Esophagus squamous epithelium (tissue), 5 donors: ENCODE results near the gene SMCO3. TPM values are rescaled to one million over a fixed set of nuclear protein-coding genes. Genes with fewer than 3 reads are reported as not detected.
A peak's percentile ranks its signal among the peaks of the same experiment; 100 is the strongest.

ENCODE experiments used
- DNase-seq: peaks from one replicate; lab custom pipeline; 2025; lab: John Stamatoyannopoulos, UW
- H3K27ac ChIP-seq, 4 donors: fragments of 200-600 bp; sonication (generic); one replicate each; pipeline ENCODE4 v1.5.1; 2016 to 2019; ENCODE audit warnings: mild to moderate bottlenecking in 1 of 4
- H3K27me3 ChIP-seq, 4 donors: fragments of 200-600 bp; sonication (generic); 1 replicate in 3 of 4; 2 replicates in 1 of 4; pipeline versions ENCODE4 v1.5.1 to v1.6.0; 2017 to 2021; ENCODE audit warnings: antibody characterized with exemption in 1 of 4
- H3K36me3 ChIP-seq, 3 donors: fragments of 200-600 bp; sonication (generic); one replicate each; pipeline ENCODE4 v1.5.1; 2016 to 2019
- H3K4me1 ChIP-seq, 3 donors: fragments of 200-600 bp; sonication (generic); one replicate each; pipeline ENCODE4 v1.5.1; 2017 to 2019
- H3K4me3 ChIP-seq, 4 donors: fragments of 200-600 bp; sonication (generic); 1 replicate in 3 of 4; 2 replicates in 1 of 4; pipeline ENCODE4 v1.5.1; 2016 to 2019; ENCODE audit warnings: mild to moderate bottlenecking in 2 of 4, moderate library complexity in 1 of 4
- H3K9me3 ChIP-seq, 3 donors: fragments of 200-600 bp; sonication (generic); one replicate each; pipeline ENCODE4 v1.5.1; 2016 to 2019
- POLR2A ChIP-seq, 4 donors: fragments of 450-650 bp; IDR thresholded peaks; one replicate each; pipeline ENCODE4 v1.6.1; 2017; ENCODE audit warnings: antibody characterized with exemption in 4 of 4, mild to moderate bottlenecking in 4 of 4, moderate library complexity in 3 of 4
- WGBS, 2 donors: methylation state at CpG; one replicate each; pipeline ENCODE4 v1.1.5; 2018; 5-methylcytosine and 5-hydroxymethylcytosine counted together
- intact Hi-C: fragments of 100-400 bp; cut with DNase I; formaldehyde crosslinking; loops from one replicate; pipeline ENCODE4 v1.15.0; 2022
- total RNA-seq, 4 donors: library from RNA; depleted of rRNA; stranded (reverse); fragments of >200 nt; gene quantifications; one replicate each; pipeline ENCODE4 v1.1.0, GENCODE V29; 2016
- TF ChIP-seq, protein P1 (sequence below), 6 experiments: fragments of 450-650 bp in 4 of 6; fragments of 200-600 bp in 2 of 6; sonication (generic) in 2 of 6; IDR thresholded peaks; one replicate each; pipeline ENCODE4 v1.5.1; 2016 to 2019; ENCODE audit warnings: antibody characterized with exemption in 6 of 6, mild to moderate bottlenecking in 4 of 6, moderate library complexity in 4 of 6
- donor health status: DM: yes; HTN: yes; CAD: no.

Gene SMCO3
- total RNA-seq, 4 donors from 2014 or later = 0.50 TPM; not detected in 3

- intact Hi-C loops = no loop called here
- H3K27ac ChIP-seq = peak overlapping the region; percentile 96 to 98 (median 98)
- no peaks in the 10 kb centered on the region for H3K27me3 ChIP-seq
- TF ChIP-seq, protein P1, sequence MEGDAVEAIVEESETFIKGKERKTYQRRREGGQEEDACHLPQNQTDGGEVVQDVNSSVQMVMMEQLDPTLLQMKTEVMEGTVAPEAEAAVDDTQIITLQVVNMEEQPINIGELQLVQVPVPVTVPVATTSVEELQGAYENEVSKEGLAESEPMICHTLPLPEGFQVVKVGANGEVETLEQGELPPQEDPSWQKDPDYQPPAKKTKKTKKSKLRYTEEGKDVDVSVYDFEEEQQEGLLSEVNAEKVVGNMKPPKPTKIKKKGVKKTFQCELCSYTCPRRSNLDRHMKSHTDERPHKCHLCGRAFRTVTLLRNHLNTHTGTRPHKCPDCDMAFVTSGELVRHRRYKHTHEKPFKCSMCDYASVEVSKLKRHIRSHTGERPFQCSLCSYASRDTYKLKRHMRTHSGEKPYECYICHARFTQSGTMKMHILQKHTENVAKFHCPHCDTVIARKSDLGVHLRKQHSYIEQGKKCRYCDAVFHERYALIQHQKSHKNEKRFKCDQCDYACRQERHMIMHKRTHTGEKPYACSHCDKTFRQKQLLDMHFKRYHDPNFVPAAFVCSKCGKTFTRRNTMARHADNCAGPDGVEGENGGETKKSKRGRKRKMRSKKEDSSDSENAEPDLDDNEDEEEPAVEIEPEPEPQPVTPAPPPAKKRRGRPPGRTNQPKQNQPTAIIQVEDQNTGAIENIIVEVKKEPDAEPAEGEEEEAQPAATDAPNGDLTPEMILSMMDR (IDR thresholded peaks at IDR 0.05) = peak in 2 of 6 experiments; percentile 10 to 24
- peak in 3 of 4 donors; percentile 52 to 98 (median 97) for TF ChIP-seq POLR2A (IDR thresholded peaks at IDR 0.05)
- H3K4me3 ChIP-seq = peak overlapping the region; percentile 71 to 91 (median 85)
- H3K4me1 ChIP-seq = peaks cover 0 to 53% (median 5%) of the 10 kb centered on the region in 3 donors
- WGBS, 2 donors = 0 to 1% methylated on average over 16 to 32 of the region's 56 CpGs
- DNase-seq = peak; percentile 64
- peaks cover 0 to 22% (median 0%) of the 10 kb centered on the region in 3 donors for H3K36me3 ChIP-seq
- no peaks in the 10 kb centered on the region for H3K9me3 ChIP-seq
Measured at GRCh38 chr12:14770496-14771461, 43.2 kb downstream of the SMCO3 start.

DNA sequence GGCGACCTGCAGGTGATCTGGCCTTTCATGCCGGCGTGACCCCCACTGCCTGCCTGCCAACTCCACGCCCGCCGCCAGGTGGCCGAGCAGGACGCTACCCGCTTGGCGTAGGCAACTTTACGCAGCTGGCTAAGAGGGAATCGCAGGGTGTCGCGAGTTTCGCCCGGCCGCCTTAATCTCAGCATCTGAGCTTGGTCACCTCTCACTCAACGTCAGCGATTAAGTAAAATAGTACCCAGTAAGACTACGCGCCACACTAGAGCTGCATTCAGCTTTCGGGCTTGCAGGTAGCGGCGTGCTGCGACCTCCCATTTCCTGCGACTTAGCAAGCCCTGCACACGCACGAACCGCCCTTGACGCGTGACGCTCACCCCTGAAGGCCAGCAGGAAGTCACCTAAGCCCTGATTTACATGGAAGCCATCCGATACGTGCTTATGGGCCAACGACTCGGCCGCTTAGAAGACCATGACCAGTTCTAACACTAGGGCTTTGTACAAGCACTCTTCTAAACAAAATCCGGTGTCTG is 44.0 kb downstream of the SMCO3 start:
- peaks cover 0 to 45% (median 5%) of the 10 kb centered on the region in 3 donors for H3K4me1 ChIP-seq
- intact Hi-C loops = no loop called here
- 0% methylated on average over 6 to 9 of the region's 38 CpGs for WGBS, 2 donors

DNA sequence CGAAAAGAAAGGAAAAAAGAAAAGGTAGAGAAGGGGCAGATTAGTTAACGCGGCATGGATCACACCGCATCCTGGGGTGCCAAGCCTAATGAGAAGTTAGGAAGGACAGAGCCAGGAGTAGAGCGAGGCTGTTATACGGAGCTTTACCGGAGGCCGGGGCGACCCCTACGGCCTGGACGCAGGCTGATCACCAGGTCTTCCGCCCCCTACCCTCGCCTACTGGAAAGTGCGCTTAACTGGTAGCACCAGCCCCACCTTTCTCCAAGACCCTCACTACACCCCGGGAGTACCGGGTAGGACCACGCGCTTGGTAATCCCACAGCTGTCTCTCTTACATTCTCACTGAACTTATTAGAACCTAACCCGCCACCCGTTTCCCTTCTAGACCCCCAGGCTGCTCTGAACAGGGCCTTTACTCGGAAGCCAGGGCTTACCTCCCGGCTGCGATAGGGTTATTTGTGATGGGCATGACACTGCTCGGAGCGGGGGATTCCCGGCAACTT is 44.5 kb downstream of the SMCO3 start:
- WGBS, 2 donors = 1% methylated on average over 21 to 22 of the region's 26 CpGs
- Histone ChIP-seq H3K27ac (peak overlapping the region; percentile 96 to 98 (median 98)), H3K27me3 (no peaks in the 10 kb centered on the region), H3K36me3 (peaks cover 0 to 28% (median 0%) of the 10 kb centered on the region in 3 donors), H3K9me3 (peaks cover 0 to 4% (median 0%) of the 10 kb centered on the region in 3 donors), H3K4me3 (peak overlapping the region; percentile 71 to 91 (median 85)), H3K4me1 (peaks cover 0 to 42% (median 5%) of the 10 kb centered on the region in 3 donors)
- intact Hi-C loops = no loop called here
- TF ChIP-seq, protein P1 (IDR thresholded peaks at IDR 0.05) = no peak
- TF ChIP-seq POLR2A (IDR thresholded peaks at IDR 0.05) = no peak
- DNase-seq = no peak

More for the DNA sequence above, 44.0 kb downstream of the SMCO3 start:
- DNase-seq = peak; percentile 67
- Histone ChIP-seq H3K27me3 (no peaks in the 10 kb centered on the region), H3K27ac (peak overlapping the region; percentile 96 to 98 (median 98)), H3K4me3 (peak overlapping the region; percentile 71 to 91 (median 85)), H3K36me3 (peaks cover 0 to 28% (median 0%) of the 10 kb centered on the region in 3 donors), H3K9me3 (peaks cover 0 to 4% (median 0%) of the 10 kb centered on the region in 3 donors)
- TF ChIP-seq, protein P1 (IDR thresholded peaks at IDR 0.05) = peak; percentile 70 to 95 (median 88)
- TF ChIP-seq POLR2A (IDR thresholded peaks at IDR 0.05) = peak in 2 of 4 donors; percentile 4 to 71

DNA sequence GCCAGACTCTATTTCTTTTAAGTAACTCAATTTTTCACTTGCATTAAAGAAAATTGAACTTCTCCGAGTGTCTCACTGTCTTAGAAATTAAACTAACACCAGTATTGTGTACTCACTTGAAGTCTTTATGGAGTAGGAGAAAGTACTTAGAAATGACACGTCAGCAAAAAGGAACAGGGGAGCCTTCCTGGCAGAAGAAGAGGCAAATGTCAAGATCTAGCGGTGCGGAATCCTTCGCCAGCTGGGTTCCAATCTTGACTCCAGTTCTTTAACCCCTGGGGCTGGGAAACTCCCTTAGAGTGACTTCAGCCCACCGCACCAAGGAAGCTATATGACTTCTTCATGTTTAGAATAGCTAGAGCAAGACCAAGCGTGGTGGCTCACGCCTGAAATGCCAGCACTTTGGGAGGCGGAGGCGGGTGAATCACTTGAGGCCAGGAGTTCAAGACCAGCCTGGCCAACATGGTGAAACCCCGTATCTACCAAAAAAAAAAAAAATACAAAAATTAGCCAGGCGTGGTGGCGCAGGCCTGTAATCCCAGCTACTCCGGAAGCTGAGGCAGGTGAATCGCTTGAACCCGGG is 45.1 kb downstream of the SMCO3 start:
- intact Hi-C loops = no loop called here
- Histone ChIP-seq H3K9me3 (peaks cover 0 to 4% (median 0%) of the 10 kb centered on the region in 3 donors), H3K4me3 (peak overlapping the region; percentile 71 to 91 (median 85)), H3K27ac (peak overlapping the region; percentile 96 to 98 (median 98)), H3K36me3 (peaks cover 0 to 28% (median 0%) of the 10 kb centered on the region in 3 donors), H3K4me1 (peaks cover 0 to 42% (median 5%) of the 10 kb centered on the region in 3 donors), H3K27me3 (no peaks in the 10 kb centered on the region)
- TF ChIP-seq, protein P1 (IDR thresholded peaks at IDR 0.05) = no peak
- TF ChIP-seq POLR2A (IDR thresholded peaks at IDR 0.05) = no peak
- DNase-seq = no peak
- WGBS, 2 donors = 7 to 27% methylated on average over 7 to 12 of the region's 16 CpGs
